Measurements from ENCODE around the gene SH2D1A.

DNA sequence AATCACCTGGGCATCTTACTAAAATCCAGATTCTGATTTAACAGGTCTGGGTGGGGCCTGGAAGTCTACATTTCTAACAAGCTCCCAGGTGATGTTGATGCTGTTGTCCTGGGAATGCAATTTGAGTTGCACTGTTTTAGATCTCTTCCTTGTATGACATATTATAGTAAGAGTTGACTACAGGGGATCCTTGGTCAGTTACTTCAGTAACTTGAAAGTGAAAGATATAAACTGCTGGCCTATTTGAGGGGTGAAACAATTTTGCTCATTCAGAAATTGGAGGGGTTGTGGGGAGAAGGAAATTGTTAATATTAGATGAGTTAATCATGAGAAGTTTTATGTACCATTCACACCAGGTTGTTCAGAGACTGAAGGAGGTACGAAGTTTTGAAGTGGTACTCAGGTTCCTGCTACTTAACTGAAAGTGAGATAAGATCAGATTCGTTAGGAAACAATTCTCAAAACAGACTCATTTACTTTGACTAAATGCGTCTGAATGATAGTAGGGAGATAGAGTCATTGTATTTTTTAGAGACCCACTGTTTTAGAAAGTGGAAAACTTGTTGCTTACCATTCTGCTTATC is 12.5 kb downstream of the SH2D1A start:
- TF ChIP-seq POLR2AphosphoS5 (IDR thresholded peaks at IDR 0.05; ENCODE audit: low read depth, low read length): no peak
- no peak for TF ChIP-seq POLR2A (IDR thresholded peaks at IDR 0.05; ENCODE audit: low read depth, low read length)

All from GM12892 (cell line).